CD14-positive monocyte (primary cell): ENCODE data around the gene GAK. TPM values are rescaled to one million over a fixed set of nuclear protein-coding genes. Genes with fewer than 3 reads are reported as not detected.

ENCODE experiments used
- DNase-seq, 3 donors: peaks; one replicate each; pipeline ENCODE4 v3.0.0-alpha.2; 2011 to 2022
- H2AFZ ChIP-seq: 2 replicates; pipeline ENCODE4 v1.6.0; 2012; ENCODE audit warnings: mild to moderate bottlenecking, low read depth, low read length, inconsistent platforms; ENCODE audit not compliant: insufficient read depth, poor library complexity, severe bottlenecking
- H3K27ac ChIP-seq, 2 donors: 1 replicate in 1 of 2; 2 replicates in 1 of 2; pipeline ENCODE4 v1.5.1; 2012 to 2013; ENCODE audit warnings: low read length in 2 of 2, control low read depth in 1 of 2, inconsistent platforms in 1 of 2, low read depth in 1 of 2, mild to moderate bottlenecking in 1 of 2
- H3K27me3 ChIP-seq, 2 donors: one replicate each; pipeline versions ENCODE4 v1.6.0 to v1.6.1; 2011 to 2013; ENCODE audit warnings: low read length in 2 of 2; ENCODE audit not compliant: control insufficient read depth in 2 of 2, insufficient read depth in 2 of 2
- H3K36me3 ChIP-seq, 2 donors: replicated peaks in 1 of 2; 1 replicate in 1 of 2; 2 replicates in 1 of 2; pipeline versions ENCODE4 v1.5.1 to v1.6.1; 2012 to 2013; ENCODE audit warnings: low read length in 2 of 2, control low read depth in 1 of 2, inconsistent platforms in 1 of 2, mild to moderate bottlenecking in 1 of 2; ENCODE audit not compliant: insufficient read depth in 2 of 2, control insufficient read depth in 1 of 2
- H3K4me1 ChIP-seq, 2 donors: 1 replicate in 1 of 2; 2 replicates in 1 of 2; pipeline versions ENCODE4 v1.5.1 to v1.6.1; 2012 to 2013; ENCODE audit warnings: low read length in 2 of 2, control low read depth in 1 of 2, inconsistent platforms in 1 of 2, mild to moderate bottlenecking in 1 of 2, moderate library complexity in 1 of 2; ENCODE audit not compliant: insufficient read depth in 2 of 2, control insufficient read depth in 1 of 2
- H3K4me2 ChIP-seq: replicated peaks from 2 replicates; pipeline ENCODE3; 2012; ENCODE audit warnings: low read length, moderate library complexity, mild to moderate bottlenecking; ENCODE audit not compliant: poor library complexity, severe bottlenecking; ENCODE audit errors: extremely low read depth
- H3K4me3 ChIP-seq, 3 experiments: fragments of 200-600 bp in 1 of 3; sonication (generic) in 1 of 3; replicated peaks in 1 of 3; 1 replicate in 2 of 3; 2 replicates in 1 of 3; pipeline ENCODE4 v1.5.1; 2011 to 2013; ENCODE audit warnings: low read length in 3 of 3, mild to moderate bottlenecking in 3 of 3, control low read depth in 2 of 3, low read depth in 2 of 3, inconsistent platforms in 1 of 3, moderate library complexity in 1 of 3
- H3K79me2 ChIP-seq: 2 replicates; pipeline ENCODE4 v1.6.0; 2012; ENCODE audit warnings: mild to moderate bottlenecking, control low read depth, inconsistent platforms, low read length, moderate library complexity; ENCODE audit not compliant: insufficient read depth
- H3K9ac ChIP-seq: 2 replicates; pipeline ENCODE4 v1.6.0; 2017; ENCODE audit warnings: low read length, mild to moderate bottlenecking; ENCODE audit not compliant: insufficient read depth, poor library complexity, severe bottlenecking
- H3K9me3 ChIP-seq, 2 donors: replicated peaks in 1 of 2; 1 replicate in 1 of 2; 2 replicates in 1 of 2; pipeline versions ENCODE4 v1.5.1 to v1.6.1; 2012 to 2013; ENCODE audit warnings: low read length in 2 of 2, control low read depth in 1 of 2; ENCODE audit not compliant: control insufficient read depth in 1 of 2, insufficient read depth in 1 of 2
- H4K20me1 ChIP-seq: 2 replicates; pipeline ENCODE4 v1.6.0; 2012; ENCODE audit warnings: mild to moderate bottlenecking, low read length, control low read depth, moderate library complexity; ENCODE audit not compliant: insufficient read depth
- H3K27ac Mint-ChIP-seq, 7 donors: one replicate each; pipeline ENCODE4 v1.8.0; 2020; ENCODE audit warnings: mild to moderate bottlenecking in 7 of 7, mixed read lengths in 7 of 7, moderate library complexity in 6 of 7, inconsistent platforms in 2 of 7
- H3K27me3 Mint-ChIP-seq, 3 donors: one replicate each; pipeline ENCODE4 v1.8.0; 2021 to 2022; ENCODE audit warnings: low read depth in 3 of 3, mild to moderate bottlenecking in 3 of 3, mixed read lengths in 3 of 3, moderate library complexity in 3 of 3, inconsistent platforms in 1 of 3
- H3K36me3 Mint-ChIP-seq, 2 donors: one replicate each; pipeline ENCODE4 v1.8.0; 2020; ENCODE audit warnings: mixed read lengths in 2 of 2, inconsistent platforms in 1 of 2, mild to moderate bottlenecking in 1 of 2
- H3K4me1 Mint-ChIP-seq: one replicate; pipeline ENCODE4 v1.8.0; 2020; ENCODE audit warnings: mild to moderate bottlenecking, mixed read lengths
- H3K4me3 Mint-ChIP-seq, 2 donors: one replicate each; pipeline ENCODE4 v1.8.0; 2020; ENCODE audit warnings: mild to moderate bottlenecking in 2 of 2, mixed read lengths in 2 of 2, moderate library complexity in 1 of 2
- H3K9me3 Mint-ChIP-seq, 7 donors: one replicate each; pipeline ENCODE4 v1.8.0; 2020 to 2022; ENCODE audit warnings: mixed read lengths in 7 of 7, mild to moderate bottlenecking in 6 of 7, moderate library complexity in 6 of 7, inconsistent platforms in 2 of 7
- CTCF ChIP-seq: fragments of 200-600 bp; IDR thresholded peaks from one replicate; pipeline ENCODE4 v1.8.0; 2022; ENCODE audit warnings: antibody characterized with exemption, mild to moderate bottlenecking
- whole genome bisulfite sequencing: methylation state at CpG from one replicate; pipeline ENCODE4 v1.1.5; 2013; ENCODE audit warnings: missing lambda C conversion rate; ENCODE audit not compliant: insufficient coverage; 5-methylcytosine and 5-hydroxymethylcytosine counted together
- intact Hi-C, 2 donors: fragments of 100-400 bp; cut with micrococcal nuclease; formaldehyde crosslinking; loops; one replicate each; pipeline versions ENCODE4 v1.15.0 to v1.15.1; 2023
- polyA plus RNA-seq, 3 donors: library from polyadenylated mRNA; depleted of rRNA in 1 of 3; unstranded in 2 of 3; stranded (reverse) in 1 of 3; fragments of 300-500 nt in 2 of 3; fragments of >200 nt in 1 of 3; fragmentation: Illumina TruSeq in 2 of 3; gene quantifications; 1 replicate in 2 of 3; 2 replicates in 1 of 3; pipeline ENCODE4 v1.2.3, GENCODE V29; 2012 to 2021

The GAK gene
- polyA plus RNA-seq, 3 donors: 40.3 to 88.7 (median 54.9) TPM

DNA sequence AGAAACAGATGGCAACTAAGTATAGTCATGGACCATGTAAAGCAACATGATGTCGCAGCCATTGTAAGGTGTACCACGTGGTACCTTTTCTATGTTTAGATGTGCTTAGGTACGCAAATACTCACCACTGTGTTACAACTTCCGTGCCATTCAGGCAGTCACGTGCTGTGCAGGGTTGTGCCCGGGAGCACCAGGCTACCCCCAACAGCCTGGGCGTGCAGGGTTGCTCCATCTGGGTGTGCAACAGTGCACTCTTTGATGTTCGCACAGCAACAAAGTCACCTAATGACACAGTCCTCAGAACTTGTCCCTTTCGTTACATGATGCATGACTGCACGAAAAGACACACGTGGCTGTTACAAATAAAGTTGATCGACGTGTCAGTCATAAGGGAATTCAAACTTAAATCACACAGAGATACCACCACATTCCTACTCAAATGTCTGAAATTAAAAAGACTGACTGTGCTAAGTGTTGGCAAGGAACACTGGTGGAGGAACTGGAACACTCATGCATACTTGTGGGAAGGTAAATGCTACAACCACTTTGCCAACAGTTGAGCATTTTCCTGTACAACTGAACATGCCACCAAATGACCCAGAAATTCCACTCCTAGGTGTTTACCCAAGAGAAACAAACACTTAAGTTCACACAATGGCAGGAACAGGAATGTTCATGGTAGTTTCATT lies 130.5 kb downstream of the GAK start:
- Histone ChIP-seq H3K27ac (no peak overlapping the region), H4K20me1 (no peaks in the 10 kb centered on the region), H2AFZ (no peak overlapping the region), H3K4me1 (no peaks in the 10 kb centered on the region), H3K9ac (no peak overlapping the region), H3K4me3 (no peak overlapping the region), H3K36me3 (no peaks in the 10 kb centered on the region), H3K4me2 (no peak overlapping the region), H3K79me2 (no peaks in the 10 kb centered on the region), H3K9me3 (peaks cover 8% of the 10 kb centered on the region in 2 donors), H3K27me3 (peaks cover 4 to 18% of the 10 kb centered on the region in 2 donors)
- WGBS: 94% methylated on average over 9 of the region's 13 CpGs
- no peak overlapping the region for H3K4me3 Mint-ChIP-seq
- no peak overlapping the region for H3K27ac Mint-ChIP-seq
- peaks cover 26 to 65% (median 40%) of the 10 kb centered on the region in 3 donors for H3K27me3 Mint-ChIP-seq
- H3K36me3 Mint-ChIP-seq: no peaks in the 10 kb centered on the region
- intact Hi-C loops: no loop called here
- peaks cover 4 to 26% (median 16%) of the 10 kb centered on the region in 7 donors for H3K9me3 Mint-ChIP-seq
- no peaks in the 10 kb centered on the region for H3K4me1 Mint-ChIP-seq
- DNase-seq: no peak
- TF ChIP-seq CTCF: no peak

Other genes starting within 250 kb of the GAK start
- 10 to 100 TPM in 2 of 3 donors, 1 to 10 TPM in 1; 9.5 to 29.8 (median 11.1) TPM for gene SLC49A3, start 243.2 kb downstream of the GAK start, polyA plus RNA-seq
- gene PCGF3, start 226.5 kb downstream of the GAK start, polyA plus RNA-seq: 100 to 1,000 TPM in 1 of 3 donors, 1 to 10 TPM in 2; 7.0 to 163 (median 8.3) TPM
- gene CPLX1, start 106.2 kb downstream of the GAK start, polyA plus RNA-seq: not detected
- 100 to 1,000 TPM in 1 of 3 donors, 10 to 100 TPM in 2; 18.9 to 216 (median 20.7) TPM for gene TMEM175, start 144 bp upstream of the GAK start, polyA plus RNA-seq
- 10 to 100 TPM in 1 of 3 donors, 1 to 10 TPM in 1, under 1 TPM in 1; 0.58 to 23.1 (median 2.4) TPM for gene DGKQ, start 41.3 kb upstream of the GAK start, polyA plus RNA-seq
- 10 to 100 TPM in 1 of 3 donors, 1 to 10 TPM in 2; 6.4 to 64.4 (median 8.5) TPM for gene IDUA, start 54.7 kb upstream of the GAK start, polyA plus RNA-seq
- gene SLC26A1, start 61.1 kb upstream of the GAK start, polyA plus RNA-seq: under 1 TPM; 0.16 to 0.37 (median 0.18) TPM
- gene FGFRL1, start 79.3 kb upstream of the GAK start, polyA plus RNA-seq: 10 to 100 TPM in 1 of 3 donors, under 1 TPM in 2; 0.17 to 77.7 (median 0.28) TPM
- gene RNF212, start 181.2 kb upstream of the GAK start, polyA plus RNA-seq: under 1 TPM in 2 of 3 donors, not detected in 1; 0.17 to 0.83 TPM
- 1 to 10 TPM in 1 of 3 donors, under 1 TPM in 2; 0.74 to 1.4 (median 0.90) TPM for gene SPON2, start 240.3 kb upstream of the GAK start, polyA plus RNA-seq